Stomach (tissue), 4 donors: ENCODE results near the gene SLC17A2.

Experiments
- CTCF ChIP-seq, 7 experiments: fragments of 450-650 bp in 4 of 7; fragments of 200-600 bp in 3 of 7; sonication (generic) in 3 of 7; IDR thresholded peaks; one replicate each; pipeline ENCODE4 v1.5.1; 2016 to 2019; ENCODE audit warnings: antibody characterized with exemption in 7 of 7, control low read depth in 2 of 7, mild to moderate bottlenecking in 1 of 7
- POLR2AphosphoS5 ChIP-seq, 3 donors: sonication (generic); formaldehyde crosslinking; IDR thresholded peaks; one replicate each; pipeline ENCODE4 v1.6.1; 2016; ENCODE audit warnings: antibody characterized with exemption in 3 of 3

GRCh38 chr6:25975923-25976560 is 45.6 kb upstream of the SLC17A2 start:
- TF ChIP-seq CTCF (IDR thresholded peaks at IDR 0.05) (no peak), POLR2AphosphoS5 (IDR thresholded peaks at IDR 0.05) (no peak)
